Astrocyte of the spinal cord (primary cell): ENCODE measurements around the gene SNED1.
A peak's percentile ranks its signal among the peaks of the same experiment; 100 is the strongest.

Source experiments
- DNase-seq: peaks from one replicate; pipeline ENCODE4 v3.0.0; 2011; ENCODE audit warnings: low read depth, low spot score
- H3K4me3 ChIP-seq: 2 replicates; pipeline ENCODE4 v1.5.1; 2011; ENCODE audit warnings: low read depth, mild to moderate bottlenecking, low read length, moderate library complexity
- CTCF ChIP-seq: IDR thresholded peaks from 2 replicates; pipeline ENCODE4 v1.5.1; 2012; ENCODE audit warnings: low read depth, mild to moderate bottlenecking, low read length, inconsistent platforms
- in situ Hi-C: cut with HindIII; loops from 2 replicates; pipeline ENCODE4 v1.10.0; 2017; ENCODE audit warnings: low sequenced_read_pairs

SNED1 gene

DNA sequence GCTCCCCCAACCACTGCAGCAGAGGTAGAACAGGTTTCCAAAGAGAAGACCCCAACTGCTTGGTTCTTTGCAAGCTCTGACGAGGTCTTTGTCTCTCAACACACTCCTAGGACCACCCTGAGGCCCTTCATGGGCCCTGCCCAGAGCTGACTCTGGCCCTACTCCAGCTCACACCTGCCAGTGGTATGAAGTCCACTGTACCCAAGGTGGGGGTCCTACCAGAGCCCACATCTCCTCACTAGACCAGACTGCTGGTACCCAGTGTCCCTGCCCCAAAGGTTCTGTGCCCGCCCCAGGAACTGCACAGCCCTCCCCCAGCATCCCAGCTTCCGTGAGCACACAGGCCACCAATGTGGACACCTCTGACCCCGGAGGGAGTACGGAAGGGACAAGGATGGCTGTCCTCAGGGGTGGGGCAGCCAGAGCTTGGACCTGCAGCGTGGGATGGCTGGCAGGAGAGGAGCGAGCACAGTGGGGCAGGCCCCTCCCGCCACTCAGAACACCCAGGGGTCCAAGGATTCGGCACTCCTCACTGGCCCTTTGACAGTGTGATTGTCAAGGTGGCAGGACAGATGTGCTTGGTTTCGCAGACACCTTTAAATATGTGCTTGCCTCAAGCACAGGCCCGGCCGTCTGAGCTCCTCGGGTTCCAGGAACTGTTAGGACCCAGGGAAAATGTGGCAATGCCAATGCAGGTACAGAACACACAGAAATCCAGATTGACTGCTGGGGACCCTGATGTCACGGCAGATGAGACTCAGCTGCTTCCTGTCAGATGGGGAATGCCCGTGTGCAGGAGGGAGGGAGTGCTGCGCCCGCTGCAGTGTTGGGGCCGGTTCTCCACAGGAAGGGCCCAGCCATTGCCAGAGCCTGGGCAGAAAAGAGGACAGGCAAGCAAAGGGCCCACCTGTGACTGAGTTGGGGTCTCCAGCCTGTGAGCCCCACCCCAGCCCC, 52.5 kb downstream of the SNED1 start:
- no peak overlapping the region for H3K4me3 ChIP-seq
- TF ChIP-seq CTCF = no peak
- DNase-seq = no peak
- in situ Hi-C loops = no loop called here

DNA sequence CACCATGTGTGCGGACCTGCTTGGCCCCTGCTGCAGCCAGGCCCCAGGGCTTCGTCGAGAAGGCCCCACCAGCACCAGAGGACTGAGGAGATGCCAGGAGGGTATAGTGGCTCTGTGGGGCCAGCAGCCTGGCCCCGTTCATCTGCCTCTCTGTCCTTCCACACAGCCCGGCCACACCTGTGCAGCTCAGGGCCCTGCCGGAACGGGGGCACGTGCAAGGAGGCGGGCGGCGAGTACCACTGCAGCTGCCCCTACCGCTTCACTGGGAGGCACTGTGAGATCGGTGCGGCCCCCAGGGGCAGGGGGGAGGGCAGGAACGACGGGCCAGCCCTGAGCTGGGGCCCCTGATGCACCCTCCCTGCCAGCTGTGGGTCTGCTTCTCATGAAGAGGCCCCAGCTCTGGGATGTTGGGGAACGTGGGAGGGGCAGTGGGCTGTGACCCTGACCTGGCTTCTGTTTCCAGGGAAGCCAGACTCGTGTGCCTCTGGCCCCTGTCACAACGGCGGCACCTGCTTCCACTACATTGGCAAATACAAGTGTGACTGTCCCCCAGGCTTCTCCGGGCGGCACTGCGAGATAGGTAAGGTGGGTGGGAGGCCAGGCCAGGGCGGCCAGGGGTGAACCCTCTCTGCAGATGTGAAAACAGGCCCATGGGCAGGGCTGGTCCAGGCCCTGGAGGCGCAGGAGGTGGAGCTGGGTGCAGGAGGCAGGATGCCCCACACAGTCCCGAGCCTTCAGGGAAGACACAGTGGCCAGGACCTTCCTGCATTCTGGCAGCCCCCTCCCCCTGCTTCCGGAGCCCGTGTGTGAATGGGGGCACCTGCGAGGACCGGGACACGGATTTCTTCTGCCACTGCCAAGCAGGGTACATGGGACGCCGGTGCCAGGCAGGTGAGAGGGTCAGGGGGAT, 53.4 kb downstream of the SNED1 start:
- no peak for DNase-seq
- no peak overlapping the region for H3K4me3 ChIP-seq
- no peak for TF ChIP-seq CTCF
- in situ Hi-C loops = no loop called here

DNA sequence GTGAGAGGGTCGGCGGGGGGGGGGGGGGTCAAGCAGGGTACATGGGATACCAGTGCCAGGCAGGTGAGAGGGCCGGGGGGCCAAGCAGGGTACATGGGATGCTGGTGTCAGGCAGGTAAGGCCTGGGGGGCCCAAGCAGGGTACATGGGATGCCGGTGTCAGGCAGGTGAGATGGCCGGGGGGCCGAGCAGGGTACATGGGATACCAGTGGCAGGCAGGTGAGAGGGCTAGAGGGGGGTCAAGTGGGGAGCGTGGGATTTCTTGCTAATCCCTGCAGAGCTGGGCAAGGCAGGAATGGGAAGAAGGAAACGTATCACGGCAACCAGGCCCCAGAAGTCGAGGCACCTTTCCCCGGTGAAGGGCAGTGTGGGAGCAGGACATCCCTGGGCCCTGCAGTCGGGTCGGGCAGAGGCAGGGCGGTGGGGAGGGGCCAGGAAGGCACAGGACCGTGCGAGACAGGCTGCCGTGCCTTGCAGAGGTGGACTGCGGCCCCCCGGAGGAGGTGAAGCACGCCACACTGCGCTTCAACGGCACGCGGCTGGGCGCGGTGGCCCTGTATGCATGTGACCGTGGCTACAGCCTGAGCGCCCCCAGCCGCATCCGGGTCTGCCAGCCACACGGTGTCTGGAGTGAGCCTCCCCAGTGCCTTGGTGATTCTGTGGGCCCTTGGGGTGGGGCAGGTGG, 54.4 kb downstream of the SNED1 start:
- DNase-seq = no peak
- no peak overlapping the region for H3K4me3 ChIP-seq
- in situ Hi-C loops = no loop called here
- TF ChIP-seq CTCF = no peak

- no peak for TF ChIP-seq CTCF
- in situ Hi-C loops = no loop called here
- DNase-seq = no peak
- H3K4me3 ChIP-seq = no peak overlapping the region
These were observed 55.3 kb downstream of the SNED1 start for GRCh38 chr2:241053576-241054251.

- DNase-seq = peak; percentile 29
- in situ Hi-C loops = no loop called here
- no peak overlapping the region for H3K4me3 ChIP-seq
- no peak for TF ChIP-seq CTCF
These were observed 62.9 kb downstream of the SNED1 start for GRCh38 chr2:241061275-241061674.
